ENCODE data around the gene VPS39.

Gene VPS39

DNA sequence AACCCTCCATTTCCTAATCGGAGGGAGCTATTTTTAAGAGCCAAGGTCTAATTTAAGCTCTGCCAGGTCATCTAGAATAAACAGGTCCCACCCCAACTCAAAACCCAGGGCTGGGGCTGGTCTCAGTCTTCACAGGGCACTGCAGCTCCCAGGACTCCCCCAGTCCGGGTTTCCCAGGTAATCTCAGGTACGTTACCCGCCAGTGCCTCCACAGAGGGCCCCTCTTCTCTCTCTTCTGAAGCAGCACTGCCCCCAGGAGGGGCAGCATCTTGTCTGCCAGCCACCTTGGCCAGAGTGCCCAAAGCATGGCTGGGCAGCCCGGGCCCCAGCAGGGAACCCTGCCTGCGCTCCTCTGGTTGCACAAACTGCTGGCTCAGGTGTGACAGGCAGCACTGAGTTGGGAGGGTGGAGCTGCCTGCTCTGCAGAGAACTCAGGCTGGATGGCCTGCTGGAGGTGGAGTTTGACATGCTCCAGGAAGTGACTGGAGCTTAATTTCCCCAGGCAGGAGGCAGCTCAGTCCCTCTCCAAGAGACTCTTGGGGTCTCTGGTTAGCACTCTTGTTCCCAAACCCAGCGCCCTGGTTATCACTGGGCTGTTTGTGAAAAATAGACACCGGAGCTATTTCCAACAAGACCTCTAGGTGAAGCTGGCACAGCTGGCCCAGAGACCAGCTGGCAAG lies 51.7 kb downstream of the VPS39 start, which contains the start of gene PLA2G4F:
Gene PLA2G4F, minus strand, starts transcription at position 394 of the 680 bp plus-strand sequence. Its CDS starts 87 bp downstream, at position 307.
- DNase-seq: no peak

DNA sequence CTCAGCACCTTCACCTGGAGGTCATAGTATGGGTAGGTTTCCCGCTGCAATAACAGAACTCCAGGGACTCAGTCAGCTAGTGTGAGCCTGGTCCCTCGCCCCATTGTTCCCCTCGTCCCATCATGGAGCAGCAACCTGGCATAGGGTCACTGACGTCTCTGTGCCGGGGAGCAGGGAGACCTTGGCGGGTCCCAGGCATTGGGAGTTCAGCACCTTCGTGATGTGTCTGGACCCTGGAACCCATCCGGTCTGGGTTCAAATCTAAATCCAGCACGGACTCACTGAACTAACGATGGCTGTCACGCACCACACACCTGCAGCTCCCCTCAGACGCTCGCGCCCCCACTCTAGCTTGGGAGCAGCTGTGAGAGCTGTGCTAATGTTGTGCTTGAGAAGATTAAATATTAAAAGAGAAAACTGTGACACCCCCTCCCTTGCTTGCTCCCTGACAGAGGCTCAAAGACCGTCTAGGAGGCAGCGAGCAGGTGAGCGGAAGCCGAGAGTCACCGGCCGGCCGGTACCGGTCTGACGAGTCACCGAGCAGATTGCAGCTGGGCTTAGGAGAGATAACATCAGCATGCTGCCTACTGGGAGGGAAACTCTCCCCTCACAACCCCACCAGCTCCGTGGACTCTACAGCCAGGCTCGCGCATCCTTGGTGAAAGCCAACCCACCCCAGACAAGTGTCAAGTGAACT lies 52.4 kb downstream of the VPS39 start:
- DNase-seq: no peak

DNA sequence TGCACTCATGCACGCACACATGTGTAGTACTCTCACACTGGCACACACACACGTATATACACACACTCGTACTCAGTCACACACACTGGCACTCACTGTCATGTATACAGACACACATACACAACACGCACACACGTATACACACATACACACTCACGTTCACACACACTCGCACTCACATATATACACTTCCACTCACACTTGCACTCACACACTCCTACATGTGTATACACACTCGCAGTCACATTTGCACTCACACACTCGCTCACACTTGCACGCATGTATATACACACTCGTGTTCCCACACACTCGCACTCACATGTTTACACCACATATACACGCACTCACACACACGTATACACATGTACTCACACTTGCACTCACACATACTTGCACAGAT lies 53.1 kb downstream of the VPS39 start:
- no peak for DNase-seq

DNA sequence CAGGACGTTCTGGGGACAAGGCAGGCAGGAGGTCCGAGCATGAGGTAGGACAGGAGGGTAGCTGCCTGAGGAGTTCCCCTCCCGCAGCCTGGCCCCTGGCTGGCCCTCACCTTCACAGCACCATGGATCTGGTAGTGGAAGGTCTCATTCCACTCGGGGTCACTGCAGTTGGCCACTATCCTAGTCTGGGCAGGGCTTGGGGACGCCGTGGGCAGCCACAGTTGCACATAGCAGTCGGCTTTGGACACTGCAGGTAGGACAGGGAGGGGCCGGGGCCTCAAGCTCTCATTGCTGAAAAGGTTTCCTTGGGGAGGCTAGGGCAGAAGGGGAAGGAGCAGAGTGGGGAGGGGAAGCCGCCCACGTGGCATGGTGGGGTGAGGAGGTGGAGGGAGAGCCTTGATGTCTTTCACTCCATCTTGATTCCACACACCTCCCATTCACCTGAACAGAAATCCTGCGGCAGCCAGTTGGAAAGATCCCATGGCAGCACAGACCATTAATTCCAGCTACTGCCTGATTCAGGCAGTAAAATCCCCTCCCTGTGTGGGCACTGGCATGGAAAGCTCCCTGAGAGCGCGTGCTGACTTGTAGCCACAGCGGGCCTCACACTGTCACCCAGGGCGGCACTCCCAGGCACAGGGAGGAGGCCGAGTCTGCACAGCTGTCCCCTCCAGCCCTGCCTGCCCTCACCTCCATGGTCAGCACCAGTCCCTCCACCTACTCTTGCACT lies 53.7 kb downstream of the VPS39 start:
- no peak for DNase-seq

DNA sequence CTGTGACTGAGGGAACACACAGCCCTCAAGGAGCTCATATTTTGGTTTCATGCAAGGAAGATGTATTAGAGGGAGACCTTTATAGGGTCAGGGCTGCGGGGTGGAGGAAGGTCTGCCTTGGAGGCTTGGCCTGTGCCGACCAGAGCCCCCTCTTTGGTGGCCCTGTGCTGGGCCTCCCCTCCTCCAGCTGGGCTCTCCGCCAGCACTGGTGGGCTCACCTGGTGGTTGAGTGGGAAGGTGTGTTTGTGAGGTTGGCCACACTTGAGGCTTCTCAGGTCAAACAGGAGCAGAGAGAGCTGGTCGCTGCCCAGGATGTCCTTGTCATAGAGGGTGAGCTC lies 54.3 kb downstream of the VPS39 start:
- no peak for DNase-seq

DNA sequence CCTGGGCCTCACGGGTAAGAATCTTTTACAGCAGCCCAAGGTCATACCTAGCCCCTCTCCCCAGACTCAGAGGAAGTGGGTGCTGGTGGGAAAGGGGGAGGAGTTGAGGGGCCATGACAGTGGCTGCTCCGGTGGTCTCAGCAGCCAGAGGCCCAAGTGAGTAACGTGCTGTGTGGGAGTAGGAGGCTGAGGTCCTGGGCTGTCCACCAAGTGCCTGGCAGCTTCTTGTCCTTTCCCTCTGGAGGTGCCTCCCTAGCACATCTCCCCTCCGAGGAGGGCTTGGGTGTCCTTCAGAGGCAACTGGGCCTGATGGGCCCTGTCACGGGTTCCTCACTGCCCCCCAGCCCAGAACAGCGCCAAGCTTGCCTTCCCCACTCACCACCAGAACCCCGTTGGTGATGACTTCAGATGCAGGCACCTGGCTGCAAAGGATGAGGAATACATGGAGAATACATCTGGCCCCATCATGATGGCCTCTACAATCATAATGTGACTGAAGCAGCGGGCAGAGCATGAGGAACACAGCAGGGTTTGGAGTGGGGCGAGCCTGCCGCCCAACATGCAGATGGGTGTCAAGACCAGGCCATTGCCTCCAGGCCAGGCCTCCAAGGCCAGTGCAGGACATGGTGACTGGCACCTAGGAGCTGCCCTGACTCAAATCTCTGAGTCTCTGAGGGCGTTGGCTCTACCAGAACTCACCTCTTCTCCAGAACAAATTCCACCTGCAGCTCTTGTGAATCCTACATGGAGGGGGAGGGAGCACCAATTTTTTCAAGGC lies 55.0 kb downstream of the VPS39 start:
- no peak for DNase-seq

DNA sequence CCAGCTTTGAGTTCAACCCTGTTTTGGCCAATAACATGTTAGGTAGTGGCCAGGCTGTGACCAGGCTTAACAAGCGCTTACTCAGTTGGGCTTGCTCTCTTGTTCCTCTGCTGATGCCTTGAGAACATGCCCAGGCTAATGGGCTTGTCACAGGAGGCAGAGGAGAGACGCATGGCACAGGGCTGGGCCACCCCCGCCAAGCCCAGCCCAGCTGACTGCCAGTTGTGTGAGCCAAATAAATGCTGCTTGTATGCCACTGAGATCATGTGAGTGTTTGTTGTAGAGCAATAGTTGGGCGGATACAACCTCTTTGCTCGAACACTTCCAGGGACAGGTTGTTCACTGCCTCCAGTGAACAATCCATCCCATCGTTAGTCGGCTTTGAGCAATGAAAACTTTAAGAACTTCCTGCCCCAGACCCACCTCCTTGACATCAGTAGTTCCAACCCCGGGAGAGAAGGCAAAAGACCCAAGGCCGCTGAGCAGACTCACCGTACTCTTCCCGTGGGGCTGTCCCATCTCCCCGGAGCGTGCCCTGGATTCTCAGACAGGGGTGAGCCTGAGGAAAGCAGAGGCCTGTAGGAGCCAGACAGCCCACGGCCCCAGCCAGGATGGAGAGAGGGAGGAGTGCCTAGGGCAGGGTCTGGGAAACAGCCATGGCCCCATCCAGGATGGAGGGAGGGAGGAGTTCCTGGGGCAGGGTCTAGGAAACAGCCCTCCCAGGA lies 55.7 kb downstream of the VPS39 start:
- DNase-seq: no peak

DNA sequence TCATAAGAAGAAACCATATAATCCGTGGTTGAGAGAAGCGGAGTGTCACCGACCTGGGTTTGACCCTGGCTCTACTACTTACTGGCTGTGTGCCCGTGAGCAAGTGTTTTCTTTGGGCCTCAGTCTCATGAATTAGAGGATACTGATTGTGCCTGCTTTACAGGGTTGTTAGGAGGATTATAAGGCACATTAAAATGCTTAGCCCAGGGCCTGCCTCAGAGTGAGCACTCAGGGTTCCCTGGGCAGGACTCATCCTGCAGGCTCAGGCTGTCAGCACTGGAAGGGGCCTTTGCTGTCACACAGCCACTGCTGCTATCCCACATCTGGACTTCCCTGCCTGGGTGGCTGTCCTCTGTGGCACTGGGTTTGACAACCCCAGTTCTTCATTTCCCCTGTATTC lies 56.4 kb downstream of the VPS39 start:
- no peak for DNase-seq

DNA sequence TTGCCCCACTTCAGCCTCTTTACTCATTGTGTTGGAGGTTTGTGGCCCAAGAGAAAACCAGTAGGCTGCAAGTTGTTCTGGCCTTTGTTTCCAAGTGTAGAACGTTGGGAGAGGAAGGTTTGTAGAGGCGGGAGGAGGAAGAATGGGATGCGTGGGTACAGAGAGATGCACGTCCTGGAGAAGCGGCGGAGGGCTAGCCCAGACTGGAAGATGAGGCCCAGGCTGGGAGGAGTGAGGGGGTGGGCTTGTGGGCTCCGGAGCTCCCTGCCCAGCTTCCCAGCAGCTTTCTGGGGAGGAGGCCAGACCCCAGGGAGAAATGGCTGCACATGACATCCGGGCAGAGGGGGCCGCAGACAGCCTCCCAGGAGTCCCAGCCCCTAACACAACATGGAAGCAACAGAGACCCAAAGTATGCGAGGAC lies 57.0 kb downstream of the VPS39 start:
- no peak for DNase-seq

DNA sequence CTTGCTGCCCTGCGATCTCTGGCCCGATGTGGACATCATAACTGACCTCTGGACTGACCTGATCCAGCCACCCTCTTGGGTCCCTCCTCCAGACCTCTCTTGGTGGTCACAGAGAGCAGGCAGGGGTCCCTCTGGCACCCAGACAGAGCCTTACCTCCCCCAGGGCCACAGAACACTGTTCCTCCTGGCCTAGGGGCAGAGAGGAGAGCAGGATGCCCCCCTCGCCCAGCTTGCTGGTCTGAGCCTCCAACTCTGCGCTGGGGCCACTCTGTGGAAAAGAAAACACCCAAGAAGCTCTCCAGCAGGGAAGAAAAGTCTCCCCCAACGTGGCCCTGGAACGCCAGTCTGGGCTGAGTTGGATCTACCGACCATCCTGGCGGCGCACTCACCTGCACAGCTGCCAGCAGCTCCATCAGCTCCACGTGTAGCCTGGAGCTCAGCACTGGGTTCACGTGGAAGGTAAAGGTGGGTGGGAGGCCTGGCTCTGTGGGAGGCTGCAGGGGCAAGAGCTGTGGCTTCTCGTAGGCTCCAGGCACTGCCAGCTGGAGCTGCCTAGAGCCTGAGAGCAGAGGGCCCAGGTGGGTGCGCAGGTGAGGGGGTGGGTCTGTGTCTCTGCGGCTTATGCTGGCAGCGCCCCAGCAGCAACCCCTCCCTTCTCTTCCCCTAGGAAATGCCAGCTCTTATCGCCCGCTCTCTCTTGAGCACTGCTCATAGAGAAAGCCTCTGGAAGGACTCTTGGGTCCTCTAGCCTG lies 57.7 kb downstream of the VPS39 start:
- no peak for DNase-seq

DNA sequence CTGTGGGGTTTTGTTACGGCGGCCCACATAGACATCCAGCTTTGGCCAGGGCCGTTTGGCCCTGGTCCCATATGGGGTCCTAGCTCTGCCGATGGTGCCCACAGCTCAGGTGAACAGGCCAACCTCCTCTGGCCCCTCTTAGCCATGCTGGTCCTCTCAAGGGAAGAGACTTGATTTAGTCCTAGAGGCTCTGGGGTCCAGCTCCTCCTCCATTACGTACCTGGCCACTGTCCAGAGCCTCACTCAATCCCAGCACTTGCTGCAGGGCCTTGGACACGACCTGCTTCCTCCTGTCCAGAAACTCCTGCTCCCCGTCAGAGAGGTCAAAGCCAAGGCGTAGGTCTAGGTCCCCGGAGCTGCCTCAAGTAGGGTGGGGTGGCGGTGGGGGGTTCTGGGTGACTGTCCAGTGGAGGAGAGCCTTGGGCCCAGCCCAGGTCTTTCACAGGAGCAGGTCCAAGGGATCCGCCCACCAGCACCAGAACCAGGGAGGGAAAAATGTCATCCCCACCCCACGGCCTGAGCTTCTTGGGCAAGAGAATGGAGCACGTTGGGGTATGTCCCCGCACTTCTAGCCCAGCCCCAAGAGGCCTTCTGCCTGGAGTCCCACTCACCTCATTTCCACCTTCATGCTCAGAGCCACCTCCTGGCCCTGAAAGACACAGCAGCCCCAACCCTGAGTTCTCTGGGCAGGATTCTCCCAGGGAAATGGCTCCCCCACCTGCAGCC lies 58.4 kb downstream of the VPS39 start:
- DNase-seq: no peak

DNA sequence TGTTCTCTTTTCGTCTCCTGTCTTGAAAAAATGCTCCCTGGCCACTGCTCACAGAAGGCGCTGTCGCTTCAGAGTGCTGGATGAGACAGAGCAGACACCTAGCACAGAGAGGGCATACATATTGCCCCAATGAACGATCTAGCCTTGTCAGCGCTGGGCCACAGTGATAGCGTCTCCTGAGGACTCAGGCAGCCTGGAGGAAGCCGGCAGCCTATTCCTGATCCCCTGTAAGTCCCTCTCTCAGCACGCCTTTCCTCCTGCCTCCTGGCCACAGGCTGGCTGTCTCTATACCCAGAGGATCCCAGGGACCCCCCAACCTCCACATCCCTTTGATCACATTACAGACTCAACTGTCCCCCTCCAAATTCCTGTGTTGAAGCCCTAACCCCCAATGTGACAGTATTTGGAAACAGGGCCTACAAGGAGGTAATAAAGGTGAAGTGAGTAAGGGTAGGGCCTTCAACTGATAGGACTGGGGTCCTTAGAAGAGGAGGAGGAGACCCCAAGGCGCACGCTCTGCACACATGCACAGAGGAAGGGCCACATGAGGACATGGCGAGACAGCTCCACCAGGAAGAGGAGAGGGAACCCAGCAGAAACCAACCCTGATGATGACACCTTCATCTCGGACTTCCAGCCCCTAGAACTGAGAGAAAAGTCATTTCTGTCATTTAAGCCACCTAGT lies 59.2 kb downstream of the VPS39 start:
- no peak for DNase-seq

DNA sequence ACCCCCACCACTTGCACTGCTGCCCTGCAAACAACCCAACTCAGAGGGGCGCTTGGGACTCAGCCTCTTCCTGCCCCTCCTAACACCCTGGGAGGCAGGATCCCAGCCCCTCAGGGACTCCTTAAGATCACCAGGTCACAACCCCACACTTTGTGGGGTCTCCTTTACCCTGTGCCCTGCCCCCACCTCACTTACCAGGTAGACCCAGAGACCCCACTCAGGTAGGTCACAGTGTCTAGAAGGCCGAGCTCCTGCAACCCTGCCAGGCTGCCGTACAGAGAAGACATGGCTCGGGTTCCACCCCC lies 60.7 kb downstream of the VPS39 start:
- no peak for DNase-seq

DNA sequence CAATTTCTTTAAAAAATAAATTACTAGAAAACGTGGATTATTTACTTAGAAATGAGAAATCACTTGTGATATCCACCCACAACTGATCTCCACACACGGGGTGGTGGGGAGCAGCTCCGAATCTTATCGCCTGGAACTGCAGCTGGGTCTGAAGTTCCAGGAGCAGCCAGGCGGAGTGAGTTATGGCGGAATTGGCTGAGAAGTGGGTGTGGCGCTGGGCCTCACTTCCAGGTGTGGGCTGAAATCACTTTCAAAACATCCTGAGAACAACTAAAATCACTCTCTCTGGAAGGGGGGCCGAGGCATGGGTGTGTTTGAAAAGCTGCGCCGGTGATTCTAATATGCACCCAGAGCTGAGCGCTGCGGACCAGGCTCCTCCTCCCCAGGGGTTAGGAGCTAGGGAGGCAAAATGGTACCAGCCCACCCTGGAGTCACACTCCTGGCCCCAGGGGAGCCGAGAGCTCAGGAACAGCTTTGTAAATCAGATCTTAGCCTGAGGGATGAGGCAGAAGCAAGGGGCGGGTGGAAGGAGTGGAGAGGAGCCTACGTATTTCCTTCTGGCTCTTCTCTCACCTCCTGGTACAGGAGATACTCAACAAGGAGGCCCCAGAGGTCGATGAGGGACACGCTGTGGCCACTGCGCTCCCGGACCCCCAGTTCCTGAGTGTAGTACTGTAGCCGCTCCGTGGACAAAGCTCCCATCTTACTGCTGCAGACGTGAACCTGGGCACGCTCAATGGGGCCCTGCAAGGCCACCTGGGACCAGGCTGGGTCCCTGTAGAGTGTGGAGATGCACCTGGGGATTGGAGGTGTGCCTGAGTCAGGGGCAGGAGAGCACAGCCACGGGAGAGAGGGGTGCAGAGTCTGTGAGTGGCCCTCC lies 61.3 kb downstream of the VPS39 start:
- no peak for DNase-seq

DNA sequence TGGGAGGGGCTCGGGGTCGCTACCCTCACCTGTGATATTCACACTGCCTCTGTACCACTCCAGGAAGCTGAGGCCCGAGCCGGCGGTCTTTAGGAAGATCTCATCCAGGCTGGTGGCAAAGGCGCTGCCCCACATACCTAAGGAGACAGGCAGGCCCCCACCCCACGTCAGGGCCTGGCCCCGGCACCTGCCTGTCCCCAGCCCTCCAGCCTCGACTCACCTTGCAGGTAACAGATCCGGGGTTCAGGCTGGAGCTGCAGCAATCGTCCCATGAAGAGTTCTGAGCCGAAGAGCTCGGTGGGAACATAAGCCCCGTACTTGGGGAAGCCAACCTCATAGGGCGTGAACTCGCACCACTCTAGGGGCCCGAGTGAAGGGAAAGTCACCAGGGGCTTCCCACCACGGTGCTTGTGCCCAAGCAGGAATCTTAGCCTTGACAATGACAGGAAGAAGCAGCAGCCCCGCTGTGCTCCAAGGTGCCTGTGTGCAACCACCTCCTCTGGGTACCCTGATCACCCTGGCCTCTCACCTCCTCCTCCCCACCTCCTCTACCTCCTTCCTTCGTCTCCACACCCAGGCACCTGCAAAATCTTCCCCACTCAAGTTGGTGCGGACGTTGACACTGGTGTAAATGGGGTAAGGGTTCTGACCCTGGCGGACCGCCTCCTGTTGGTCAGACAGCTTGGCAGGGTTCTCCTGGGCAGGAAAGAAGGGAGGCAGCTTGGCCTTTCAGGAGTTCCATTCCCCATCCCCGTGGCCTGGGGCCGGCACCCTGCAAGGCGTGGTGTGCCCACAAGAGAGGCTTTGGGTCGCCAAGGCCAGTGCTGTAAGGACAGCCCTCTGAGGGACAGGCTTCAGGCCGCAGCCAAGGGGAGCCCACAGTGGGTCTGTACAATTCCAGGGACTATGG lies 62.3 kb downstream of the VPS39 start:
- no peak for DNase-seq

DNA sequence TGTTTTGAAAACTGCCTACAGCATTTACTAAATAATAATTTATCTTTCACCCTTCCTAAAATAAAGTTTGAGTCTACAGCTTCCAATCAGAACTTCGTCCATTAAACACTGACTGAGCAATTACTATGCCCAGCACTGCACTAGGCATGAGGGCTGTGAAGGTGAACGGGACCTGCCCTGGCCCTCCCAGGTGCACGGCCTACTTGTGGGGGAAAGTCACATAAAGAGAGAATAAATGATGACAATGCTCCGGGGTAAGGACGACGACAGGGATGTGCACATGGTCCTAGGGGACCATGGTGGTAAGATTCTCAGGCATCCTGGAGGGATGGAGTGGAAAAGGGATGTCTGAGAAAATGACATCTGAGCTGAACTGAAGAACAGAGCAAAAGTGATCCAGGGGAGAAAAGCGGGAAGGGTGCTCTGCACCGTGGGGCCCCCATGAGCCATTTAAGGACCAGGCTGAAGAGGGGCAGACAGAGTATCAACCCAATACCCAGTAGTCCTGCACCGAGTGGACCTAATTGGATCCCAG lies 63.2 kb downstream of the VPS39 start:
- DNase-seq: no peak

DNA sequence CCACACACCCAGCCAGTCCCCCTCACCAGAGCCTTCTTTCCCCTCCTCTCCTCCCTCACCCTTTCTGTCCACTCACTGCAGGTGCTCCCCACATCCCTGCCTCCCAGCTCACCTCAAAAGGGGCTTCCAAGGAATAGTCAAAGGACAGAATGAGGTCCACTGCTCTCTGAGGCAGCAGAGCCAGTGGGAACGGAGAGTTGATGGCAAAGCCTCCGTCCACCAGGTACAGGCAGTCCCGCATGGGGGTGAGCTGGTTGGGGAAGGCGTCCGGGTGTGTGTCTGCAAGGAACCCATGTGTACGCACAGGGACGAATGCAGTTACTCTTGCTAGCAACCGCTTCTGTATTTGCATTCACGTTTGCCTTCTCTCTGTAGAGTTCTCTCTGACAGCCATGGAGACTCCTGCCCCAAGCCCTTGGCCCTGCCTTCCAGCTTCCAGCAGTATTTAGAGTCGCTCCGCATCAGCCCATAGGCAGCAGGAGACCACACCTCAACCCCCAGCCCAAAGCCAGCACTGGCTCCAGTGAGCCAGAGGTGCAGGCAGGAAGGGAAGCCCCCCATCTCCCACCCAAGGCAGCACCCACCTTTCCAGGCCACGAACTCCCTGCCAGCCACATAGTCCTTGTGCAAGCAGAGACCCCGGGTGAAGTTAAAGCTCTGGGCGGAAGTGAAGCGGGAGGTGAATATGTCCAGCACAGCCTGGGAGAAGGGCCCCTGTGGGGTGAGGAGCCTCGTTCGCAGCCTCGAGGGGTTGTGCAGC lies 64.1 kb downstream of the VPS39 start:
- no peak for DNase-seq

DNA sequence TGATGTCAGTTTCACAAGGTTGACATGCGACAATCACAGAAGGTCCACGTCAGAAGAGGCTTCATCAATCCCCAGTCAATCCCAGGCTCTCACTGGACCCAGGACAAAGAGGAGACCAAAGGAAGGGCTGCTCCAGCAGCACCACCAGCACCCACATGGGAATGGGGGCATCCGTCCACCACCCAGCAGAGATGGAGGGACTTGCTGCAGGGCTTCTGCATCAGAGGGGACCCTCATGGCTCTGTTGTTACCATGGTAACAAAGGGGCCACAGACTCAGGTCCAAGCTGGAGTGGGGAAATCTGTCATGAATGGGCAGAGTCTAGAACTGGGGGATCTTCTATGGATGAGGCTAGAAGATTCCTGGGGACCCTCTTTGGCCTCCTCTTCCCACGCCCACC lies 64.7 kb downstream of the VPS39 start:
- no peak for DNase-seq
